Esophagus muscularis mucosa (tissue), 4 donors: ENCODE data around the gene PPP1R14C.

Source experiments
- CTCF ChIP-seq, 3 experiments: fragments of 200-600 bp in 2 of 3; fragments of 450-650 bp in 1 of 3; sonication (generic) in 2 of 3; IDR thresholded peaks; one replicate each; pipeline ENCODE4 v1.5.1; 2017 to 2019; ENCODE audit warnings: antibody characterized with exemption in 3 of 3, mild to moderate bottlenecking in 2 of 3, moderate library complexity in 1 of 3
- EP300 ChIP-seq: sonication (generic); formaldehyde crosslinking; IDR thresholded peaks from one replicate; pipeline ENCODE4 v1.6.1; 2017; ENCODE audit warnings: antibody characterized with exemption
- POLR2A ChIP-seq: fragments of 450-650 bp; IDR thresholded peaks from one replicate; pipeline ENCODE4 v1.6.1; 2017; ENCODE audit warnings: antibody characterized with exemption, moderate library complexity, mild to moderate bottlenecking, low read depth
- POLR2AphosphoS5 ChIP-seq, 2 donors: sonication (generic); formaldehyde crosslinking; IDR thresholded peaks; one replicate each; pipeline ENCODE4 v1.6.1; 2017; ENCODE audit warnings: antibody characterized with exemption in 2 of 2

GRCh38 chr6:150116200-150116800 is 26.5 kb upstream of the PPP1R14C start:
- TF ChIP-seq CTCF (IDR thresholded peaks at IDR 0.05) (no peak), EP300 (no peak), POLR2A (no peak), POLR2AphosphoS5 (IDR thresholded peaks at IDR 0.05) (no peak)
